Gastrocnemius medialis (tissue), 4 donors: ENCODE results near the gene STARD8. TPM values are rescaled to one million over a fixed set of nuclear protein-coding genes. Genes with fewer than 3 reads are reported as not detected.

Source experiments
- ATAC-seq, 2 donors: fragments of 150-250 bp; one replicate each; pipeline ENCODE4 v1.9.1; 2016
- DNase-seq, 2 donors: peaks; one replicate each; pipeline ENCODE4 v3.0.0-alpha.2; 2019
- H3K27ac ChIP-seq, 4 donors: fragments of 200-600 bp; sonication (generic); 1 replicate in 1 of 4; 2 replicates in 3 of 4; pipeline ENCODE4 v1.5.1; 2016 to 2018; ENCODE audit warnings: mild to moderate bottlenecking in 2 of 4, moderate library complexity in 1 of 4
- H3K27me3 ChIP-seq, 3 donors: fragments of 200-600 bp; sonication (generic) in 2 of 3; 1 replicate in 1 of 3; 2 replicates in 2 of 3; pipeline versions ENCODE4 v1.5.1 to v1.6.0; 2016 to 2019; ENCODE audit warnings: mild to moderate bottlenecking in 1 of 3, moderate library complexity in 1 of 3
- H3K36me3 ChIP-seq, 2 donors: fragments of 200-600 bp; sonication (generic) in 1 of 2; one replicate each; pipeline ENCODE4 v1.5.1; 2017 to 2018
- H3K4me1 ChIP-seq, 2 donors: fragments of 200-600 bp; sonication (generic) in 1 of 2; one replicate each; pipeline ENCODE4 v1.5.1; 2016 to 2017; ENCODE audit warnings: mild to moderate bottlenecking in 2 of 2
- H3K4me3 ChIP-seq, 4 donors: fragments of 200-600 bp; sonication (generic) in 3 of 4; 1 replicate in 1 of 4; 2 replicates in 3 of 4; pipeline ENCODE4 v1.5.1; 2016 to 2019; ENCODE audit warnings: mild to moderate bottlenecking in 2 of 4
- H3K9me3 ChIP-seq, 3 donors: fragments of 200-600 bp; sonication (generic) in 2 of 3; 1 replicate in 1 of 3; 2 replicates in 2 of 3; pipeline ENCODE4 v1.5.1; 2016 to 2019
- CTCF ChIP-seq, 5 experiments: fragments of 450-650 bp in 3 of 5; fragments of 200-600 bp in 2 of 5; sonication (generic) in 2 of 5; IDR thresholded peaks in 4 of 5; conservative IDR thresholded peaks in 1 of 5; 1 replicate in 4 of 5; 2 replicates in 1 of 5; pipeline ENCODE4 v1.5.1; 2016 to 2019; ENCODE audit warnings: antibody characterized with exemption in 5 of 5, mild to moderate bottlenecking in 3 of 5, moderate library complexity in 3 of 5
- POLR2A ChIP-seq, 2 donors: fragments of 450-650 bp; IDR thresholded peaks; one replicate each; pipeline ENCODE4 v1.6.1; 2017; ENCODE audit warnings: antibody characterized with exemption in 2 of 2, mild to moderate bottlenecking in 2 of 2, moderate library complexity in 2 of 2
- in situ Hi-C, 4 donors: fragments of 200-750 bp; cut with MboI; loops; one replicate each; pipeline versions ENCODE4 v1.15.0 to v1.8.0; 2017; ENCODE audit warnings: low sequenced_read_pairs in 4 of 4
- intact Hi-C: fragments of 100-400 bp; cut with DNase I; formaldehyde crosslinking; loops from one replicate; pipeline ENCODE4 v1.15.1; 2023; ENCODE audit warnings: low total_unique reads
- total RNA-seq, 4 donors: library from RNA; depleted of rRNA; stranded (reverse); fragments of >200 nt; gene quantifications; one replicate each; pipeline versions ENCODE4 v1.1.0 to v1.2.3, GENCODE V29; 2016

STARD8 gene
- total RNA-seq, 4 donors from 2014 or later = 6.6 to 9.4 (median 9.1) TPM

DNA sequence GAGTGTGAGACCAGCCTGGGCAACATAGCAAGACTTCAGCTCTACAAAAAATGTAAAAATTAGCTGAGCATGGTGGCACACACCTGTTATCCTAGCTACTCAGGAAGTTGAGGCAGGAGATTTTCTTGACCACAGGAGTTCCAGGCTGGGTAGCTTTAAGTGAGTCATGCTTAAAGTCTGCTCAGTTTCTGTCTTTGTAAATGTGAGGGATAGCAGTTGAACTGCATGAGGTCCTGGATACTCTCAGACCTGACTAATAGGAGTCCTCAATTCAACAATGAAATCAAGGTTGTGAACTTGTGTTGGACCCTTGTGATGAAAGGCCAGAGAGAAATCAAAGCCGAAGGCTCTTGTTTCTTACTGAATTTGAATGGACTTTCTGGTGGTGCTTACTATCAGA is 45.2 kb downstream of the STARD8 start:
- intact Hi-C loops (loop anchor here (5.0 to 10.0 kb wide), 2 partner anchors 195 to 278 kb away; partner anchors contain the start of gene YIPF6), in situ Hi-C loops (no loop called here)
- Histone ChIP-seq H3K4me3 (peak overlapping the region in 2 of 4 donors; percentile 72 to 74), H3K27ac (peak overlapping the region; percentile 85 to 92 (median 86)), H3K4me1 (no peaks in the 10 kb centered on the region), H3K27me3 (no peaks in the 10 kb centered on the region), H3K9me3 (no peaks in the 10 kb centered on the region), H3K36me3 (no peaks in the 10 kb centered on the region)
- TF ChIP-seq POLR2A (IDR thresholded peaks at IDR 0.05) (no peak), CTCF (IDR thresholded peaks at IDR 0.05 in 4 of 5, conservative IDR thresholded peaks at IDR 0.05 in 1 of 5) (no peak)
- DNase-seq = no peak
- no peak for ATAC-seq

DNA sequence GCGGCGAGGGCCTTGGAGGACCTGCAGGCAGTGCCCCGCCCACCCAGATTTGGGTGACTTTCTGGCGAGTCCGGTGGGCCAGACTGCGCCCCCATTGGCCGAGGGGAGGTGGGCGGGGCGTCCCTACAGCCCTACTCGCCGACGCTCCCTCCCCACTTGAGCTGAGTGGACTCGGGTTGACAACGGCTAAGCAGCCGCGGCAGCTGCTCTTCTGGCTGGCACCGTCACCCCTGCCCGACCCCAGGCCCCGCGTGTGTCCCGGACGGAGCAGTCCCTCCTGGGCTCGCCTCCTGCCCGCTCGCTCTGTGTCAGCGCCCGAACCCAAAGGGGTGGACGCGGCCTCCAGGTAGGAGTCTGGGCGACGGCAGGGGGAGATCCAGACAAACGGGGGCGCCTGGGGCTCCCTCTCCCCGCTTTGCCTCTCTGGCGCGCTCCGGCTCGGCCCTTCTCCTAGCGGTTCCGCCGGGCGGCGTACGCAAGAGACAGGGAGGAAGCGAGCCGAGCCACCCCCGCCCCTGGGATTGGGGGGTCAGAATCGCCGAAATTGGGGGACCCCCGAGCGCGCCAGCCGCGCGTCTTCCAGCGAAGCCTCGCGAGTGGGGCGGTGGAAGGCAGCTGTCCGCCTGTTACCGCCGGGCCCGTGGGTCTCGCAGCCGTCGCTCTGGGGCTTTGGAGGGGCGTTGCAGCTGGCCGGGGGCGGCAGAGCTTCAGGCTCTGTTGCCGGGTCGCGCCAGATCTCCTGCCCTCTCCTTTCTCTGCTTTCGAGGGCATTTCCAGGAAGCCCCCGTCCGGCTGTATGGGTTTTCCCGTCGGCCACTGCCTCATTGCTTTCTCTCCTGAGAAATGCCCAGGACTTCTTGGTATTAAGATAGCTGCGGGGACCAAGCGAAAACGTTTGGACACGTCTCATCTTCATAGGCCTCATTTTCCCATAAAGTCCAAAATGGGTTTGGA is 46.3 kb downstream of the STARD8 start:
- peak overlapping the region; percentile 85 to 92 (median 86) for H3K27ac ChIP-seq
- peak; percentile 68 to 79 for TF ChIP-seq POLR2A (IDR thresholded peaks at IDR 0.05)
- TF ChIP-seq CTCF (IDR thresholded peaks at IDR 0.05 in 4 of 5, conservative IDR thresholded peaks at IDR 0.05 in 1 of 5) = no peak
- peak; percentile 53 to 82 for ATAC-seq
- peak overlapping the region; percentile 65 to 82 (median 73) for H3K4me3 ChIP-seq
- H3K9me3 ChIP-seq = no peaks in the 10 kb centered on the region
- H3K36me3 ChIP-seq = no peaks in the 10 kb centered on the region
- intact Hi-C loops (loop anchor here (5.0 to 10.0 kb wide), 2 partner anchors 196 to 279 kb away; partner anchors contain the start of gene YIPF6), in situ Hi-C loops (no loop called here)
- H3K27me3 ChIP-seq = no peaks in the 10 kb centered on the region
- DNase-seq = peak; percentile 48 to 61
- H3K4me1 ChIP-seq = peaks cover 3 to 5% of the 10 kb centered on the region in 2 donors

DNA sequence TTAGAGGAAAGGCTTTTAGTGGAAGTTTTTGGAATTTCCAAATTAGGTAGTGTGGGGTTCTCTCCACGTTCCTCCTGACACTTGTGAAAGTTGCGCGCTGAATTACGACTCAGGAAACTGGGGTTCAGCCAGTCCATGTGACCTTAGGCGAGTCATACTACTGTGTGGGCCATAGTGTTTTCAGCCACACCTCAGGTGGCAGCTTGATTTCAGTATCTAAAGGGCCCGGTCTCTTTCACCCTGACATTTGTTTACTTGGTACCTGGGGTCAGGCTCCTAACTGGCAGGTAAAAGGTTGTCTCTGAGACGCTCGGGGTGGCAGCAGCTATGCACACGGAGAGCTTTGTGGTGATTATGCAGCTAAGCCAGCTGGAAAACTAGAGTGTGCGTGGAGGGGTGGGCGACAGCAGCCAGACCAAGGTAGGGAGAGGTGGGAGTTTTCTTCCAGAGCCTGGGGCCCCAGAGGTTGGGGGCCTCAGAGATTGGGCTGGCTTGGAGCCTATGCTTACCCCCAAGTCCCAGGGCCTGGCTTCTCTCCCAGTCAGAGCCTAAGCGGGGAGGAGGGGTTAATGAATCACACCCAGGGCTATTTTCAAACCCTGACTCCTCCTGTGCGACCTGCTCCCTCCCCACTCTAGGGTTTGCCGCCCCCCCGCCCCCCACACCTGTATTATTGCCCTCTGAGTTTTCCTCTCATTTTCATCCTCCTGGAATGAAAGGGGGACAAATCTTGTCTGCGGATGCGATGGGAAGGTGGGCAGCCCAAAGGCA is 47.2 kb downstream of the STARD8 start:
- Histone ChIP-seq H3K27me3 (no peaks in the 10 kb centered on the region), H3K36me3 (no peaks in the 10 kb centered on the region), H3K4me3 (peak overlapping the region; percentile 65 to 82 (median 73)), H3K27ac (peak overlapping the region; percentile 85 to 92 (median 86)), H3K9me3 (no peaks in the 10 kb centered on the region), H3K4me1 (peaks cover 6 to 12% of the 10 kb centered on the region in 2 donors)
- in situ Hi-C loops (no loop called here), intact Hi-C loops (loop anchor here (5.0 to 10.0 kb wide), 2 partner anchors 197 to 280 kb away; partner anchors contain the start of gene YIPF6)
- DNase-seq (no peak), ATAC-seq (peak in 1 of 2 donors; percentile 37)
- peak in 1 of 2 donors; percentile 26 for TF ChIP-seq POLR2A (IDR thresholded peaks at IDR 0.05)
- TF ChIP-seq CTCF (IDR thresholded peaks at IDR 0.05 in 4 of 5, conservative IDR thresholded peaks at IDR 0.05 in 1 of 5) = no peak

- intact Hi-C loops (loop anchor here (10.0 kb wide), 1 partner anchor 281 kb away; no protein-coding TSS in a partner anchor), in situ Hi-C loops (no loop called here)
- H3K27me3 ChIP-seq = no peaks in the 10 kb centered on the region
- H3K27ac ChIP-seq = peak overlapping the region; percentile 85 to 92 (median 86)
- peak overlapping the region; percentile 10 to 82 (median 70) for H3K4me3 ChIP-seq
- H3K9me3 ChIP-seq = no peaks in the 10 kb centered on the region
- TF ChIP-seq CTCF (IDR thresholded peaks at IDR 0.05 in 4 of 5, conservative IDR thresholded peaks at IDR 0.05 in 1 of 5) (no peak), POLR2A (IDR thresholded peaks at IDR 0.05) (no peak)
- ATAC-seq = no peak
- DNase-seq = no peak
- H3K36me3 ChIP-seq = no peaks in the 10 kb centered on the region
- H3K4me1 ChIP-seq = peaks cover 13 to 19% of the 10 kb centered on the region in 2 donors
Observed at GRCh38 chrX:68695206-68695845, 47.9 kb downstream of the STARD8 start.
